Measurements from ENCODE around the gene SNAI3.

Gene SNAI3

DNA sequence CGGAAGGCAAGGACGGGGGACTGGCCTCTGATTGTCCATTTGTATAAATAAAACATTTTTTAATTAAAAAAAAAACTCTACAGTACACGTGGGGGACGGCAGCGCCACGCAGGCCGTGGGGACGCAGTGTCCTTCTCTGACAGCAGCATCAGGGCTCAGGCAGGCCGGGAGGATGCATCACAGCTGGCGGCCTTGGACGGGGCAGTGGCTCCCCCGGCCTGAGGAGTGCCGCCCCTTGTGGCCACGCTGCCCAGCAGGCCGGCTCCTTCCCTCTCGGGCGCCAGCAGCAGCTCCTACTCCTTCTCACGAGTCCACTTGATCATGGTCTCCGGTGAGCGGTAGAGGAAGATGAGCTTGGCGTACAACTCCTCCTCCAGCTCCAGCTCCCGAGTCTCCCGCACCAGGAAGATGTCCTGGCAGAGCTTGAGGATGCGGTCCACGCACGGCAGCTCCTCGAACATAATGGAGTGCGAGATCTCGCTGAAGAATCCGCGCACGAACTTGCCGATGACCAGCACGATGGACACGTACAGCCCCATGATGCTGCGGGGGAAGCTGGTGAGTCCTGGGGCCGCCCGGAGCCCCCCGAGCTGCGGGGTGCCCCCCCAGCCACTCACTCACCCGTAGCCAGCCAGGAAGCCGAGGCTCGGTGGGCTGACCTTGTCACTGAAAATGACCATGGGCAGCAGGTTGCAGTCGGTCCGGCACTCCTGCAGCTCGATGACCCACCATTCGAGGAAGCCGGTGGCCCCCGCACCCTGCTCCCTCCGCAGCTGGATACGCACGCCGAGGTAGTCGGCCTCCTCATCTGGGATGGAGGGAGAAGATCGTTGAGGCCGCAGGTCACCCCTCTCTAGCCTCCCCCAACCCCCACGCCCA is 29.2 kb upstream of the SNAI3 start:
- peaks cover 4% of the 10 kb centered on the region for H3K4me1 Mint-ChIP-seq
- no peaks in the 10 kb centered on the region for H3K9me3 Mint-ChIP-seq
- H3K4me3 Mint-ChIP-seq: no peak overlapping the region
- no peak overlapping the region for H3K27ac Mint-ChIP-seq
- DNase-seq: no peak
- H3K27me3 Mint-ChIP-seq: no peaks in the 10 kb centered on the region
- ATAC-seq: no peak
- H3K36me3 Mint-ChIP-seq (ENCODE audit: low read depth): peaks cover 13% of the 10 kb centered on the region

DNA sequence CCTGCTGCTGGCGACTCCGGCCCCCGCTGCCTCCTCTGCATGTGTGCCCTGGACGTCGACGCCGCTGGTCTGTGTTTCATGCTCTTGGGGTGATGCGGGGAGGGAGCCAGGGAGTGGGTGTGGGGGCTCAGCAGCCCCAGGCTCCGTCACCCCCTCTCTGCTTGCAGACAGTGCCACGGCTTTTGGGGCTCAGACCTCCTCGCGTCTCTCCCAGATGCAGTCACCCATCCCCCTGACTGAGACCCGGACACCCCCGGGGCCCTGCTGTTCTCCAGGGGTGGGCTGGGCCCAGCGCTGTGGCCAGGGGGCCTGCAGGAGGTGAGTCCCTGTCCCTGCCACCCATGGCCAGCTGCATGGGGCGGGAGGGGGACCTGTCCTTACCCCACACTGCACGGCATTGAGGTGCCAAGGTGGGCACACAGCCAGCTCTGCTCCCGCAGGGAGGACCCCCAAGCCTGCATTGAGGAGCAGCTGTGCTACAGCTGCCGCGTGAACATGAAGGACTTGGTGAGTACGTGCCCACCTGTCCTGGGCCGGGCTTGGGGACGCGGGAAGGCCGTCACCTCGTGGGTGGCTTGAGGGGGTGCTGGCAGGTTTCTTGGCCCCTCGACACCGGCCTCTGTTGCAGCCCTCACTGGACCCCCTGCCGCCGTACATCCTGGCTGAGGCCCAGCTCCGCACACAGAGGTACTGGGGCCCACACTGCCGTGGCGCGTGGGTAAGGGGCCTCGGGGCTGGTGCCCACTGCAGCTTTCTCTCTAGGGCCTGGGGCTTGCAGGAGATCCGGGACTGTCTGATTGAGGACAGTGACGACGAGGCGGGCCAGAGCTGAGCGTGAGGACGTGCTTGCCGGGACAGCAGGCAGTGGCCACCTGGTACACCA is 28.4 kb upstream of the SNAI3 start:
- no peak overlapping the region for H3K27ac Mint-ChIP-seq

DNA sequence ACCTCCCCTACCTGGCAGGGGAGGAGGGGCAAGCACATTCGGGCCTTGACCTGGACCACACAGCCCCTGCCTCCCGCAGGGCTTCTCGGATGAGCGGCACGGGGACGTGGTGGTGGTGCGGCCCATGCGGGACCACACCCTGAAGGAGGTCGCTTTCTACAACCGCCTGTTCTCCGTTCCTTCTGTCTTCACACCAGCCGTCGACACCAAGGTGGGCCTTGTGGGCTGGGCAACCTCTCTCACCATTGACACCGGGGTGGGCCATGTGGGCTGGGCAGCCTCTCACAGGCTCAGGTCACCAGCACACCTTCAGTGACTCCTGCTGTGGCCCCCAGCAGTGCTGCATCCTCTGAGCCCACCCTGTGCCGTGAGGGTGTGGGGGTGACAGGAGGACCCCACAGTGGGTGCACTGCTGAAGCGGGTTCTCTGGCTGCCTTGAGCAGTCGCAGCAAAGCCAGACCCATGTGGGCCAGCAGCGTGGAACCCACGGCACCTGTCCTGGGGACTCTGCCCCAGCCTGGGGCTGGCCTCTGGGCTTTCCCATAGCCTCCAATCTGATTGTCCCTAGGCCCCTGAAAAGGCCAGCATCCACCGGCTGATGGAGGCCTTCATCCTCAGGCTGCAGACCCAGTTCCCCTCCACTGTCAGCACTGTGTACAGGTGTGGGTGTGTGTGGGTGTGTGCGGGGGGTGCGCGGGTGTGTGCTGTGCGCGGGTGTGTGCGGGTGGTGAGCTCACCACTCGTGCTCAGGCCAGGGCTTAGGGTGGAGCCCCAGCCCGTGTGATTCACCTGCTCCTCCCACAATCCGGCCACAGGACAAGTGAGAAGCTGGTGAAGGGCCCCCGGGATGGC is 27.5 kb upstream of the SNAI3 start:
- no peak for ATAC-seq

More for the DNA sequence above, 28.4 kb upstream of the SNAI3 start:
- ATAC-seq (no peak), DNase-seq (no peak)
- H3K4me3 Mint-ChIP-seq: no peak overlapping the region
- H3K27me3 Mint-ChIP-seq: no peaks in the 10 kb centered on the region
- no peaks in the 10 kb centered on the region for H3K9me3 Mint-ChIP-seq
- peaks cover 13% of the 10 kb centered on the region for H3K36me3 Mint-ChIP-seq (ENCODE audit: low read depth)
- peaks cover 5% of the 10 kb centered on the region for H3K4me1 Mint-ChIP-seq

DNA sequence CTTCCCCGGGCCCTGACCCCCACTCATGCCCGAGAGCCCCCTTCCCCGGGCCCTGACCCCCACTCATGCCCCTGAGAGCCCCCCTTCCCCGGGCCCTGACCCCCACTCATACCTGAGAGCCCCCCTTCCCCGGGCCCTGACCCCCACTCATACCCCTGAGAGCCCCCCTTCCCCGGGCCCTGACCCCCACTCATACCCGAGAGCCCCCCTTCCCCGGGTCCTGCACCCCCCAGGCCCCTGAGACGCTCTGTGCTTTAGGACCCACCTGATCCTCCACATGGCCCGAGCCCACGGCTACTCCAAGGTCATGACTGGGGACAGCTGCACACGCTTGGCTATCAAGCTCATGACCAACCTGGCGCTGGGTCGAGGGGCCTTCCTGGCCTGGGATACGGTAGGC is 26.7 kb upstream of the SNAI3 start:
- DNase-seq (no peak), ATAC-seq (no peak)
- Mint-ChIP-seq H3K36me3 (ENCODE audit: low read depth) (peaks cover 9% of the 10 kb centered on the region), H3K27ac (no peak overlapping the region), H3K4me1 (peaks cover 5% of the 10 kb centered on the region), H3K27me3 (no peaks in the 10 kb centered on the region), H3K4me3 (no peak overlapping the region), H3K9me3 (no peaks in the 10 kb centered on the region)

More for the DNA sequence above, 27.5 kb upstream of the SNAI3 start:
- no peak for DNase-seq
- H3K4me3 Mint-ChIP-seq: no peak overlapping the region
- no peak overlapping the region for H3K27ac Mint-ChIP-seq
- H3K9me3 Mint-ChIP-seq: no peaks in the 10 kb centered on the region
- H3K4me1 Mint-ChIP-seq: peaks cover 5% of the 10 kb centered on the region
- H3K27me3 Mint-ChIP-seq: no peaks in the 10 kb centered on the region
- peaks cover 13% of the 10 kb centered on the region for H3K36me3 Mint-ChIP-seq (ENCODE audit: low read depth)

DNA sequence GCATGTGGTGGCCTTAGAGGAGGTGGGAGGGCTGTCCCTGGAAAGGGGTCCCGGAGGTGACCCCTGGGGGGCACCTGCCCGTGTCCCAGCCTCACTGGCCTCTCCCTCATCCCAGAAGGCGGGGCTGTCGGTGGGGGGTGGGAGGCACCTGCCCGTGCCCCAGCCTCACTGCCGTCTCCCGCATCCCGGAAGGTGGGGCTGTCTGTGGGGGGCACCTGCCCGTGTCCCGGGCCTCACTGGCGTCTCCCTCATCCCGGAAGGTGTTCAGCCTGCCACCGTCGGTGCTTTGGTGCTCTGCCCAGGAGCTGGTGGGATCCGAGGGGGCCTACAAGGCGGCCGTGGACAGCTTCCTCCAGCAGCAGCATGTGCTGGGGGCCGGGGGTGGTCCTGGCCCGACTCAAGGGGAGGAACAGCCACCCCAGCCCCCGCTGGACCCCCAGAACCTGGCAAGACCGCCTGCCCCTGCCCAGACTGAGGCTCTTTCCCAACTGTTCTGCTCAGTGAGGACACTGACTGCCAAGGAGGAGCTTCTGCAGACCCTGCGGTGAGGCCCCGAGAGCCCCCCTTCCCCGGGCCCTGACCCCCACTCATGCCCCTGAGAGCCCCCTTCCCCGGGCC is 26.2 kb upstream of the SNAI3 start:
- Mint-ChIP-seq H3K27ac (no peak overlapping the region), H3K27me3 (no peaks in the 10 kb centered on the region), H3K9me3 (no peaks in the 10 kb centered on the region), H3K4me1 (peaks cover 7% of the 10 kb centered on the region), H3K4me3 (no peak overlapping the region), H3K36me3 (ENCODE audit: low read depth) (peaks cover 7% of the 10 kb centered on the region)
- ATAC-seq (no peak), DNase-seq (no peak)

DNA sequence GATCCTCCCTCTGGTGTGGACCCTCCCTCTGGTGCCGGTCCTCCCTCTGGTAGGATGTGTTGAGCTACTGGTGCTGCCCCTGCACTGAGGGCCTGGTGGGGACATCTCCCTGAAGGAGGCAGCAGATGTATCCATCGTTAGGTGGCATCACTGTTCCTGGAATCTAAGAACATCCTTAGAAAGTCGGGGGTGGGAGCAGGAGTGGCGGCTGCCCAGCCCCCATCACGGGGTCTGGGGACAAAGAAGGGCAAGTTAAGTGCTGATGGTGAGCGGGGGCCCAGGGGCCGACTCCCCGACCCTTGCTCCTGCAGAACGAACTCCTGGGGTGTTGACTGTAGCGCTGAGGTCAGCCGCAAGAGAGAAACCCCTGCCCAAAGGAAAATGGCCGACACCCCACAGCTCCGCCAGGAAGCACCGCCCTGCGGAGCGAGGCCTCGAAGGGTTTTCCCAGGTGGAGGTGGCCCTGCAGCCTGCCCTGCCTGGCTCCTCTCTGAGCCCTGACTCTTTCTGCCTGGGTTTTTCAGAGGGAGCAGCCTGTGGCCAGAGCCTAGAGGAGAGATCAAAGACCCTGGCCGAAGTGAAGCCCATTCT is 25.5 kb upstream of the SNAI3 start:
- peaks cover 2% of the 10 kb centered on the region for H3K36me3 Mint-ChIP-seq (ENCODE audit: low read depth)
- H3K4me1 Mint-ChIP-seq: peaks cover 13% of the 10 kb centered on the region
- H3K27me3 Mint-ChIP-seq: no peaks in the 10 kb centered on the region
- no peak overlapping the region for H3K27ac Mint-ChIP-seq
- H3K9me3 Mint-ChIP-seq: no peaks in the 10 kb centered on the region
- ATAC-seq (no peak), DNase-seq (no peak)
- no peak overlapping the region for H3K4me3 Mint-ChIP-seq

DNA sequence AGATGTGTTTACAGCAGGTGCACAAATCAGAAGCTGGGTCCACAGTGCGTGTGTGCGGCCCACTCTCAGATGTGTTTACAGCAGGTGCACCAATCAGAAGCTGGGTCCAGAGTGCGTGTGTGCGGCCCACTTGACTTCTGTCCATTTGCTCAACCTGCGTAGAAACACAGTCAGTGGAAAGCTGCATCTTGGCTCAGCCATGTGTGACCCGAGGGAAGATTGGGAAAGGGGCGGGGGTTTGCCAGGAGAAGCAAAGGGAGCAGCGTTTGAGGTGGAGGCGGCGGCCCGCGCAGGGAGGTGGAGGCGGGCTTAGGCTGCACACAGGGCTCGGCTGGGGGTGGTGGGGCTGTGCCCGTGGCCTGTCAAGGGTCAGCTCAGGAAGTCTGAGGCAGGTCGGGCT is 24.2 kb upstream of the SNAI3 start:
- no peak overlapping the region for H3K4me3 Mint-ChIP-seq

DNA sequence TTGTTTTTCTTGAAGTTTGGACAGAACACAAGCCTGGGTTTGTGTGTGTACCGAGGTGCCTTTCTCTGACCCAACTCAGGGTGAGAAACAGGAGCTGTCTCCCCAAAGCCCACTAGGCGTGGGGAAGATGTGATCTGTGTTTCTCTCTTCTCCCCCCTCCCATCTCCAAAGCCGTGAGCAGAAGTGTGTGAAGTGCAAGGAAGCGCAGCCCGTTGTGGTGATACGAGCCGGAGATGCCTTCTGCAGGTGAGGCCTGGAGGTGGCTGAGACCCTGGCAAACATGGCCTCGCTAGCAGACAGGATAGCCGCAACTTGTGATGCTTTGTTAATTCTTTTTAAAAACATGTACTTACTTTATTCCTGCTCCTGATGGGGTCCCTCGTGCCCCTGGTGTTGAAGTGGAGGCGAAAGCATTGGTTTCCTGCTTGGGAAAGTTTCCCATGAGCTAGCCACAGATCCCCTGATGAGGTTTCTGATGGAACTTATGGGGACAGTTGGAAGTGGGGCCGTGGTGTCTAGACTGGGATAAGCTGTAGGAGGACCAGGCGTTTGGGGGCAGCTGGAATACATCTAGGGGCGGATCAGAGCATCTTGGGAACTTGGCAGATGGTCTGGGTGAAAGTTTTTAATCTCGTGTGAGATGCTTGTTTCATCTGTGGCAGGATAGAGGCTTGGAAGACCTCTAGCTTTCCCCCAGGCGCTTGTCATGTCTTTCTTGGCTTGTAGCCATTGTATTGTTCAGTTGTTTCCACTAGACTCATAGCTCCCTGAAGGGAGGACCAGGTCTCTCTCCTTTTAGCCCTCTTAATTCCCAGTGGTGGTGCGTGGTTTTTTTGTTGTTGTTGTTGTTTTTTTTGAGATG is 20.9 kb upstream of the SNAI3 start:
- H3K4me1 Mint-ChIP-seq: peaks cover 47% of the 10 kb centered on the region
- no peaks in the 10 kb centered on the region for H3K9me3 Mint-ChIP-seq
- ATAC-seq (no peak), DNase-seq (no peak)
- H3K27ac Mint-ChIP-seq: peak overlapping the region; percentile 44
- peak overlapping the region; percentile 77 for H3K4me3 Mint-ChIP-seq
- no peaks in the 10 kb centered on the region for H3K36me3 Mint-ChIP-seq (ENCODE audit: low read depth)
- no peaks in the 10 kb centered on the region for H3K27me3 Mint-ChIP-seq

More for the DNA sequence above, 24.2 kb upstream of the SNAI3 start:
- no peak for DNase-seq
- H3K4me1 Mint-ChIP-seq: peaks cover 15% of the 10 kb centered on the region
- no peaks in the 10 kb centered on the region for H3K27me3 Mint-ChIP-seq
- no peak for ATAC-seq
- peaks cover 2% of the 10 kb centered on the region for H3K36me3 Mint-ChIP-seq (ENCODE audit: low read depth)
- no peak overlapping the region for H3K27ac Mint-ChIP-seq
- no peaks in the 10 kb centered on the region for H3K9me3 Mint-ChIP-seq

DNA sequence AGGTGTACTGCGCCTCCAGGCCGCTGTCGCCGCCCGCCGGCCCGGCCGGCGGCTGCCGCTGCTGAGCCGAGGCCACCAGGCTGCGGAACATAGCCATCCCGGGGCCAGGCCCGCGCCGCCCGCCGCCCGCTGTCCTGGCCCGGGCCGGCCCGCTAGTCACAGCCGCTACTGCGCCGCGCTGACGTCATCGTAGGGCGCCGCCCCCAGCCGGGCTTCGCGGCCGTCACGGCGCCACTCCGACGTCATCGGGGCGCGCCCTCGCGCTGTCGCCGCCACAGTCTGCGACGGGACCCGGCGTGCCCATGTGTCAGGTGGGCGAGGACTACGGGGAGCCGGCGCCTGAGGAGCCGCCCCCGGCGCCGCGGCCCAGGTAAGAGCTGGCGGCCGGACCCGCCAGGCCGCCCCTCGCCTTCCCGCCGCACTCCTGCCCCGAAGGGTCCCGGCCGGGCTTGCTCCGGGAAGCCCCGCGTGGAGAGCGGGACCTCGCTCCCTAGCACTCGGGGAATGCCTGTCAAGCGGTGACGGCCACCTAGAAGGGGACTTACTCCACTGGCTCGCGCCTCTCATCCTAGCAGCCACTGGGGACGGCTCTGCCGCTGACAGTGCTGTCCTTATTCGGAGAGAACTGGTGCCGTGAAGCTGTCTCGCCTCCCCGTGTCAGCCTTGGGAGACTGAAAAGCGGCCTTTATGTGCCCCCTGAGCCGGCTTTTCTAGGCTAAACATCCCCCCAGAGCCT is 20.1 kb upstream of the SNAI3 start, which contains the start of the genes CTU2 and RNF166:
CTU2 (plus strand) TSS at position 275 of the 736 bp plus-strand sequence; CDS start at position 303, 28 bp downstream.
RNF166 (minus strand) TSS at position 180 of the 736 bp plus-strand sequence; CDS start at position 97, 83 bp downstream.
- peak within 1 kb of the TSS; percentile 88 for H3K4me3 Mint-ChIP-seq
- peak within 1 kb of the TSS; percentile 89 for H3K27ac Mint-ChIP-seq
- DNase-seq (peak; percentile 97), ATAC-seq (peak; percentile 68)
- peaks cover 54% of the 10 kb centered on the region for H3K4me1 Mint-ChIP-seq
- no peaks in the 10 kb centered on the region for H3K27me3 Mint-ChIP-seq
- H3K9me3 Mint-ChIP-seq: no peaks in the 10 kb centered on the region
- H3K36me3 Mint-ChIP-seq (ENCODE audit: low read depth): no peaks in the 10 kb centered on the region

DNA sequence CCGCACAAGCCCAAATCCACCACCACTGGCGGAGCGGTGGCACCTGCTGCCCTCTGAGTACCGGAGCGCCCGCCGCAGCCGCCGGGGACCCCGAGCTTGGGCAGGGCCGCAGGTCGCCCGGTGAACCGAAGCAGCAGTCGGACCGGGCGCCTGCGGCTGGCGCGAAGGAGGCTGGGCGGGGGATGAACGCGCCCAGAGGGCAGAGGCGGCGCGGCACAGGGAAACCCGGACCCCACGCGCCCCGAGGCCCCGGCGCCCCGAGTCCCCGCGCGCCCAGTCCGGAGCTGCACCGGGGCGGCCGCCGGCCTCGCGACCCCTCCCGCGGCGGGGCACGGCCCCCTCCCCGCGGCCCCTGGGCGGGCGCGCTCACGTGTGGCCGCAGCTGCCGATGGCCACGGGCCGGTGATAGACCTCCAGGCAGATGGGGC is 19.5 kb upstream of the SNAI3 start:
- peaks cover 55% of the 10 kb centered on the region for H3K4me1 Mint-ChIP-seq

DNA sequence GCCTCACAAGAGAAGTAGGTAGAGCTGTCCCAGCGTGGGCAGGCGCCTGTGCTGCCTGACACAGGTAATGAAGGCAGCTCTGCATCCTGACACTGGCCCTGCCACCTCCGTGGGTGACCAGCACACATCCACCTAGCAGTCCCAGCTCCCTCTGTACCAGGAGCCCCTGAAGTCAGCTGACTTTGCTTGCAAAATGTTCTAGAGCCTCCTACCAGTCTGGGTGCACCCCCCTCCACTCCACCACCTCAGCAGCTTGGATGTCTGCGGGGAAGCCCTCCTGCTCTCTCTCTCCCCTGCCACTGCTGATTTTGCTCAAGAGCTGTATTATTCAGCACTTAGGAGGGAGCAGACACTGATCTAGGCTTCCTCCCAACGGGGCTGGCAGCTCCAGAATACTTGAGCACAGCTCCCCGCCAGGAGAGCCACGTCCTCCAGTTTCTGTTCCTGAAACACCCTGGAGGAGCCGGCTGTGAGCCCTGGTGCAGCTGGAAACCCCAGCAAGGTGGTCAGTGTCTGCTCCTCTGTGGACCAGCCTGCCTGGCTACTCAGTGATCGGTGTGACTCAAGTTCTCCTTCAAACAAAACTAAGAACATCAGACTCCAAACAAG is 18.9 kb upstream of the SNAI3 start:
- ATAC-seq (no peak), DNase-seq (peak; percentile 31)
- Mint-ChIP-seq H3K4me3 (peak overlapping the region; percentile 88), H3K36me3 (ENCODE audit: low read depth) (no peaks in the 10 kb centered on the region), H3K4me1 (peaks cover 59% of the 10 kb centered on the region), H3K27ac (peak overlapping the region; percentile 89), H3K9me3 (no peaks in the 10 kb centered on the region), H3K27me3 (no peaks in the 10 kb centered on the region)

More for the DNA sequence above, 19.5 kb upstream of the SNAI3 start:
- Mint-ChIP-seq H3K36me3 (ENCODE audit: low read depth) (no peaks in the 10 kb centered on the region), H3K27me3 (no peaks in the 10 kb centered on the region), H3K9me3 (no peaks in the 10 kb centered on the region), H3K27ac (peak overlapping the region; percentile 89), H3K4me3 (peak overlapping the region; percentile 88)
- ATAC-seq (no peak), DNase-seq (peak; percentile 35)
